HG03280 (cell line): ENCODE measurements around the gene CHP2.
"Not testable (repeated sequence)": the region's sequence is repeated elsewhere in the genome, so short reads cannot be mapped to it uniquely, and the experiment has no call there.

Source experiments
- ATAC-seq: cut with Tn5 transposase; IDR thresholded peaks from one replicate; pipeline ENCODE4 v1.9.1; 2021; ENCODE audit warnings: mild to moderate bottlenecking, moderate library complexity; ENCODE audit not compliant: unreplicated experiment

CHP2 gene

GRCh38 chr16:23742766-23743165, 12.1 kb upstream of the CHP2 start:
- ATAC-seq = no peak

GRCh38 chr16:23745263-23745662, 9.6 kb upstream of the CHP2 start:
- ATAC-seq = no peak

- no peak for ATAC-seq
Measured at GRCh38 chr16:23748630-23749029, 6.2 kb upstream of the CHP2 start.

GRCh38 chr16:23751053-23751452, 3.8 kb upstream of the CHP2 start:
- ATAC-seq = not testable (repeated sequence)

GRCh38 chr16:23753908-23754593, 775 bp upstream of the CHP2 start:
- no peak for ATAC-seq

GRCh38 chr16:23755484-23755809, 621 bp downstream of the CHP2 start:
- no peak for ATAC-seq

- ATAC-seq = no peak
Measured at GRCh38 chr16:23757116-23757515, 2.3 kb downstream of the CHP2 start.

GRCh38 chr16:23757937-23758619, 3.3 kb downstream of the CHP2 start:
- no peak for ATAC-seq

- ATAC-seq = no peak
Measured at GRCh38 chr16:23765933-23766332, 11.1 kb downstream of the CHP2 start.

GRCh38 chr16:23768581-23768980, 13.8 kb downstream of the CHP2 start:
- no peak for ATAC-seq

GRCh38 chr16:23771027-23771426, 16.2 kb downstream of the CHP2 start:
- no peak for ATAC-seq

GRCh38 chr16:23771642-23772041, 16.8 kb downstream of the CHP2 start:
- no peak for ATAC-seq

GRCh38 chr16:23773339-23773738, 18.5 kb downstream of the CHP2 start:
- no peak for ATAC-seq

- ATAC-seq = no peak
Measured at GRCh38 chr16:23781176-23781575, 26.4 kb downstream of the CHP2 start.

GRCh38 chr16:23784811-23785447, 30.1 kb downstream of the CHP2 start:
- ATAC-seq = no peak

GRCh38 chr16:23785842-23786241, 31.0 kb downstream of the CHP2 start:
- ATAC-seq = no peak

- no peak for ATAC-seq
Measured at GRCh38 chr16:23786964-23787561, 32.2 kb downstream of the CHP2 start.

- no peak for ATAC-seq
Measured at GRCh38 chr16:23788685-23789084, 33.9 kb downstream of the CHP2 start.

- ATAC-seq = no peak
Measured at GRCh38 chr16:23795378-23795777, 40.6 kb downstream of the CHP2 start.

- ATAC-seq = no peak
Measured at GRCh38 chr16:23796941-23797340, 42.1 kb downstream of the CHP2 start.

- no peak for ATAC-seq
Measured at GRCh38 chr16:23801378-23801777, 46.6 kb downstream of the CHP2 start.

- no peak for ATAC-seq
Measured at GRCh38 chr16:23802776-23803175, 48.0 kb downstream of the CHP2 start.
